GM18867 (cell line): ENCODE results near the gene PNMT.
"Not testable (repeated sequence)": the region's sequence is repeated elsewhere in the genome, so short reads cannot be mapped to it uniquely, and the experiment has no call there.

ENCODE experiments used
- ATAC-seq: cut with Tn5 transposase; IDR thresholded peaks from one replicate; pipeline ENCODE4 v1.9.1; 2021; ENCODE audit warnings: mild to moderate bottlenecking, moderate library complexity; ENCODE audit not compliant: unreplicated experiment

The PNMT gene

DNA sequence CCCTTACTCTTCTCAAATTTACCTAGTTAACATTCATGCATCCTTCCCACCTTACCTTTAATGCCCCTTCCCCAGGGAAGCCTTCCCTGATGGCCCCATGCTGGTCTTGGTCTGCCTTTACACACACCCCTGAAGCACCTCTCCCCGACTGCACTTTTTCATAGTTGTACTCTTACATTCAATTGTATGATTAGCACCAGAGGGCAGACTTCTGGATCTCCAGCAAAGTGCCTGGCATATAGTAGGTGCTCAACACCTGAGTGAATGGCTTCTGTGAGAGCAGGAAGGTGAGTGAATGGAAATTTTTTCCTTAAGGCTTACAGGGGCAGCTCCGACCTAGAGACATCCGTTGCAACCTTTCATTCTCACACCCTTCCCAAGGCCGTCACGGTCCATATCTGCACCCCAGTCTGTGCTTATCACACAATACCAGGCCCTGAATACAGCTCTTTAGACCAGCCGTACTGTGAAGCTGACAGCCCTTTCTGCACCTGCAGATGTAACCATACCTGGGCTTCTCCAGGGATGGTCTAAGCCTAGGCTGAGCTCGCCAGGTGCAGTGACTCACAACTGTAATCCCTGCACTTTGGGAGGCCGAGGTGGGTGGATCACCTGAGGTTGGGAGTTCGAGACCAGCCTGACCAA lies 15.2 kb downstream of the PNMT start:
- ATAC-seq, result no peak

DNA sequence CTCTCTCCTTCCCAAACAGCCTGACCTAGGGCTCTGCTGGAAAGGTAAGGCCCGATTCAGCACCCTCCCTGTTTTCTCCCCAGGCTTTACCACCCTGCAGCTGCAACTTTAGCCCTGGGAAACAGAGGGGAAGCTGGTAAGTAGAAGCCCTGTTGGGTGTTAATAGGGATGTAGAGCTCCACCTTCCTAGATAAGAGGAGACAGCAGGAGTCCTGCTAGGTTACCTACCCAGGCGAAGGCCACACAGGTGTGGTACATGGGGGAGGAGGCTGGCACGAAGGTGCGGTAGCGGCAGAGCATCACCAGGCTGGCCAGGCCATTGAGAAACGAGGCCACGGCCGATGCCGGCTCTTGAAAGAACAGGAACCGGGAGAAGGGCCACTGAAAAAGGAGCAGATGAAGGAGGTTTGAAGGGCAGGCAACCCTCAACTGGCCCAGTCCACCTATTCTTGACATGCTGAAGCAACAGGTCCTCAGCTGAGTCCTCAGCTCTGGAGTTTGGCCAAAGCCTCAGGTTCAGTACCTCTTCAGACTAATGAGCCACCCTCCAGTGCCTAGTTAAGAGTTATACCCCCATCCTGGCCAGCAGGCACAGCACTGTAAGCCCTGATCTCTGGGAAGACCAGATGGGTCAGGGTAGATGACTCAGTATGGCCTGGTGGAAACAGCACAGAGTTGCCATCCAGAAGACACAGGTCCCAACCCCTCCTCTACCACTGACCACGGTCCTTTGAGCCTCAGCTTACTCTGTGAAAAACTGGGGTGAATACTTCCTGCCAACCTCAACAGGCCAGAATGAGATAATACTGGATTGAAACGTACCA lies 16.3 kb downstream of the PNMT start:
- ATAC-seq, result no peak

DNA sequence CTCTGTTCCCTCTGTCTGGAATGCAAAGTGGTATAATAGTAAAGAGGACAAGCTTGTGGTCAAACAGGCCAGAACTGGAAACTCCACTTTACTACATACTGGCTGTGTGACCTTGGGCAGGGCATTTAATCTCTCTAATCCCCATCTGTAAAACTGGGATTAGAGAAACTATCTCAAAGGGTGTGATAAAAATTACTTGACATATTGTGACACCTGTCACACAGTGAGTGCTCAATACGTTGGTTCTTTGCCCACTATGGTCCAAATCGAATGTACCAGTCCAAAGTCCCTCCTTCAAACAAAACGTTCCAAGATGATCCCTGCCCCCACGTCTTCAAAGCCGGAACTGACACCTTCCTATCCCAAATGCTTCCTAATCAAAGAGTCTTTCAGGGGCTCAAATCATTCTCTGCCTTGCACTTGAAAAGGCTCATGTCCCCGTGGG lies 18.9 kb downstream of the PNMT start:
- ATAC-seq, result no peak

DNA sequence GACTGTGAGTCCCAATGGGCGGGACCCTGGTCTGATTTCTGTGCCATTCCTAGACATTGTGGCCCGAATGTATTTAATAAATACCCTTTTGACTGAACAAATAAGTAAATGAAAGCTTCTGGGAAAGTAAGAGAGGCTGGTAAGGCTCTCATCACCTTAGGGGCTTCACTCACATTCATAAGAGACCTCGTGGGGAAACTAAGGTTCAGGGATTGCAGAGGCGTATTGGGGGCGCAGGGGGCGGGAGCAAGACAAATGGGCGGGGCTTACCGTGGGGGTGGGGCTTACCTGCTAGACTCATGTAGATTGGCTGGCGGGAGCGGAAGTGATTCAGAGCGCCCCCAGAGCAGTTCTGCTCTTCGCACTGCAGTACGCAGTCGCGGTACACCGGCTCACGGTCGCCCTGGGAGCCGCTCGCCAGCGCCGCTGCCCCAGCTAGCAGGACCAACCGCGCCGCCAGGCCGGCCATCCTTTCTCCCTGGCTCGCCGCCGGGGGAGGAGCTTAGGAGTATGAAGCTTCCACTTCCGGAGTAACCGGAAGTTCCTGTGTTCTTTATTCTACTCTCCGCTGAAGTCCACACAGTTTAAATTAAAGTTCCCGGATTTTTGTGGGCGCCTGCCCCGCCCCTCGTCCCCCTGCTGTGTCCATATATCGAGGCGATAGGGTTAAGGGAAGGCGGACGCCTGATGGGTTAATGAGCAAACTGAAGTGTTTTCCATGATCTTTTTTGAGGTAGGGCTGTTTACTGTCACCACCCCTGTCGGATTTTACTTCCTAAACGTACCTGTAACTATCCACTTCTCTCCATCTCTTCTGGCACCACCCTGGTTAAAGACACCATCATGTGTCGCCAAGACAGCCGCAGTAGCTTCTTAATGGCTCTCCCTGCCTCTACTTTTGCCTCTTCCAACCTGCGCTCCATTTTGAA lies 19.6 kb downstream of the PNMT start, which contains the start of gene PGAP3:
TSS of gene PGAP3 (minus strand) at position 512 of the 929 bp plus-strand sequence. CDS start at position 469, 43 bp downstream.
- ATAC-seq, result peak; percentile 86

DNA sequence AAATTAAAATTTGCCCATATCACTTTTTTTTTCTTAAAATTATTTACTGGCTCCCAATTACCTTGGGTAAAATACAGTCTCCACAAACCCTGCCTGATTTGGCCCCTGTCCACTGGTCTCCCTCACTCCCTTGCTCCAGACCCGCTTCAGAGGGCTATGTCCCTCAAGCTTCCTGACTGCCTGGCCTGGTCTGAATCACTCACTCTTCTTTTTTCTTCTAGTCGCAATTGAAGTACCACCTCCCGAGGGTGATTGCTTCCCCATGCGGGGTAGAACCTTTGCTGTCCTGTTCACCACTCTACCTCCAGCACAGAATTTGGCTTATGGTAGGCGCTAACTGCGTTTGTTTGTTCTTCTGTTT lies 20.2 kb downstream of the PNMT start:
- no peak for ATAC-seq

DNA sequence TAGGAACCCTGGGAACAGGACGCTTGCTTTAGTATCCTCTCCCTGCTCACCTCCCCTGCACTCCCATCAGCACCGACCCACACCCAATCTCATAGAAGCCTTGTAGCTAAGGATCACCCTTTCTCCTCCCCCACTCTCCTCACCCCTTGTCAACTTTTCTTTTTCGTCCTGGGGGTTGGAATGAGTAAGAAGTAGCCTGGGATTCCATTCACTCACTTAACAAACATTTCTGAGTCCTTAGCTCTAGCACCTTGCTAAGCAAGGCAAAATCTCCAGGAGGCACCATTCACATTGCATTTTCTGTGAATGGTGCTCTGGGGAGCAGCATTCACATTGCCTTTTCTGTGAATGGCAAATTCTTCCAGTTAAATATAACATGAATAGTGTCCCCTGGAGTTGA lies 20.7 kb downstream of the PNMT start:
- no peak for ATAC-seq

DNA sequence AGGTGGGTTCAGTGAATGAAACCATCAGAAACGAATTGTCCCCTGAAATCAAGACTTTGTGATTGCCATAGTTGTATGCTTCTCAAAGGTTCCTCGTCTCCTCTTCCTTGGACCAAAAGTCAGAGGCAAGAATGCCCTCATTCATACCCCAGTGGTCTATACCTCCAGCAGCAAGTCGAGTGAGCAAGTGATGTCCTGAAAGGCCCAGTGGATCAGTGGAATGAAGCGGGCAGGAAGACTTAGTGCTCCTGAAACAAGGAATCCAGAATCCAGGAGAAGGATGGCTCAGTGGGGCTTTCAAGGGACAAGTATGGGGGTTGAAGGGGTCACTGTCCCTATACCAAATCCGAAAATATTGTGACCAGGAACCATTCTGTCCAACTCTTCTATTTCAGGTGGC lies 26.3 kb downstream of the PNMT start:
- ATAC-seq, result no peak

DNA sequence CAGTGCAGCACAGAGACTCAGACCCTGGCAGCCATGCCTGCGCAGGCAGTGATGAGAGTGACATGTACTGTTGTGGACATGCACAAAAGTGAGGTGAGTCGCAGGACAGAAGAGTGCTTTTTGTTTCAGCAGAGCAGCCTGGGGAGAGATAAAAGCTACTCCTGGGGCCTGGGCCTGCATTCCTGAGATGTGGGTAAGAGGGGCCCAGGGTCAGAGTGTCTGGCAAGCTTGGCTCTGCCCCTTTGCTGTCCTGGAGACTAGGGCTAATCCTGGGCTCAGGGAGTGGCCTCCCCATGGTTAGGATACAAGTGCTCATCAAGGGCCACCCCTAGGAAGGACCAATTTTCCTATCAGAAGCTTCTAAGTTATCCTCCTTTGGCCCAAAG lies 26.8 kb downstream of the PNMT start:
- no peak for ATAC-seq

DNA sequence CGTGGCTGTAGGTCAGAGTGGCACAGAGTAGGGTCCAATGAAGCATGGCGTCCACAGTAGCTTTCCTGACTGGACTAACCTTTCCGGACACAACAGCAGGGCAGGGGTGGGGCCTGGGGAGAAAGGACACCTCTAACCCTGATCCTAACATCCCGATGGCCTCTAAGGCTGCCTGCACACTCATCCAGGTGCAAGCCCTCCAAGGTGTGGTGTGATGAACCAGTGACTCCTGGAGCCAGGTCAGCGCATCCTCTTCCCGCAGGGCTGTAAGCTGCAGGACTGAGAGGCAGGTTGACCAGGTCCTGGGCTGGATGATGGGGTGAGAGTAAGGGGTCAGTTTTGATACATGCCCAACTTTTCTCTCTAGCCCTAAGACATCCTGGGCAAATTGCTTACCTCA lies 28.5 kb downstream of the PNMT start:
- ATAC-seq, result no peak

DNA sequence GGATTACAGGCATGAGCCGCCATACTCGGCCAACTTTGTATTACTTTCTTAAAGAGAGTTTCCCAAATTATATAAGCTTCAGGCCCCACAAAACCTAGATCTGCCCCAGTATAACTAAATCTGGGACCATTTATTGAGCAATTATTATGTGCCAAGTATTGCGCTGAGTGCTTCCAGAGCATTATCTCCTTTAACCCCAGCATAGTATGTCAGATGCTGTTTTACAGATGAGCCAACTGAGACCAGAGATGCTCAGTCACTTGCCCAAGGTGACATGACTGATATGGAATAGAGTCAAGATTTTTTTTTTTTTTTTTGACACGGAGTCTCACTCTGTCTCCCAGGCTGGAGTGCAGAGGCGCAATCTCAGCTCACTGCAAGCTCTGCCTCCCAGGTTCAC lies 29.7 kb downstream of the PNMT start:
- ATAC-seq, result no peak

DNA sequence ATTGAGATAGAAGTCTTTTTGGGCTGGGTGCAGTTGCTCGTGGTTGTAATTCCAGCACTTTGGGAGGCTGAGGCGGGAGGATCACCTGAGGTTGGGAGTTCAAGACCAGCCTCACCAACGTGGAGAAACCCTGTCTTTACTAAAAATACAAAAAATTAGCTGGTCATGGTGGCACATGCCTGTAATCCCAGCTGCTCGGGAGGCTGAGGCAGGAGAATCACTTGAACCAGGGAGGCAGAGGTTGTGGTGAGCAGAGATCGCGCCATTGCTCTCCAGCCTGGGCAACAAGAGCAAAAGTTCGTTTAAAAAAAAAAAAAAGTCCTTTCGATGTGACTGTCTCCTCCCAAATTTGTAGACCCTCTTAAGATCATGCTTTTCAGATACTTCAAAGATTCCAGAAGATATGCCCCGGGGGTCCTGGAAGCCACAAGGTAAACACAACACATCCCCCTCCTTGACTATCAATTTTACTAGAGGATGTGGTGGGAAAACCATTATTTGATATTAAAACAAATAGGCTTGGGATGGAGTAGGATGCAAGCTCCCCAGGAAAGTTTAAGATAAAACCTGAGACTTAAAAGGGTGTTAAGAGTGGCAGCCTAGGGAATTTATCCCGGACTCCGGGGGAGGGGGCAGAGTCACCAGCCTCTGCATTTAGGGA lies 31.0 kb downstream of the PNMT start:
- ATAC-seq, result not testable (repeated sequence)

DNA sequence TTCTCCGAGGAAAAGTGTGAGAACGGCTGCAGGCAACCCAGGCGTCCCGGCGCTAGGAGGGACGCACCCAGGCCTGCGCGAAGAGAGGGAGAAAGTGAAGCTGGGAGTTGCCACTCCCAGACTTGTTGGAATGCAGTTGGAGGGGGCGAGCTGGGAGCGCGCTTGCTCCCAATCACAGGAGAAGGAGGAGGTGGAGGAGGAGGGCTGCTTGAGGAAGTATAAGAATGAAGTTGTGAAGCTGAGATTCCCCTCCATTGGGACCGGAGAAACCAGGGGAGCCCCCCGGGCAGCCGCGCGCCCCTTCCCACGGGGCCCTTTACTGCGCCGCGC lies 31.5 kb downstream of the PNMT start, which contains the start of gene ERBB2:
TSS of gene ERBB2 (plus strand) at position 247 of the 330 bp plus-strand sequence. CDS start 175 bp downstream, outside the sequence.
- no peak for ATAC-seq

DNA sequence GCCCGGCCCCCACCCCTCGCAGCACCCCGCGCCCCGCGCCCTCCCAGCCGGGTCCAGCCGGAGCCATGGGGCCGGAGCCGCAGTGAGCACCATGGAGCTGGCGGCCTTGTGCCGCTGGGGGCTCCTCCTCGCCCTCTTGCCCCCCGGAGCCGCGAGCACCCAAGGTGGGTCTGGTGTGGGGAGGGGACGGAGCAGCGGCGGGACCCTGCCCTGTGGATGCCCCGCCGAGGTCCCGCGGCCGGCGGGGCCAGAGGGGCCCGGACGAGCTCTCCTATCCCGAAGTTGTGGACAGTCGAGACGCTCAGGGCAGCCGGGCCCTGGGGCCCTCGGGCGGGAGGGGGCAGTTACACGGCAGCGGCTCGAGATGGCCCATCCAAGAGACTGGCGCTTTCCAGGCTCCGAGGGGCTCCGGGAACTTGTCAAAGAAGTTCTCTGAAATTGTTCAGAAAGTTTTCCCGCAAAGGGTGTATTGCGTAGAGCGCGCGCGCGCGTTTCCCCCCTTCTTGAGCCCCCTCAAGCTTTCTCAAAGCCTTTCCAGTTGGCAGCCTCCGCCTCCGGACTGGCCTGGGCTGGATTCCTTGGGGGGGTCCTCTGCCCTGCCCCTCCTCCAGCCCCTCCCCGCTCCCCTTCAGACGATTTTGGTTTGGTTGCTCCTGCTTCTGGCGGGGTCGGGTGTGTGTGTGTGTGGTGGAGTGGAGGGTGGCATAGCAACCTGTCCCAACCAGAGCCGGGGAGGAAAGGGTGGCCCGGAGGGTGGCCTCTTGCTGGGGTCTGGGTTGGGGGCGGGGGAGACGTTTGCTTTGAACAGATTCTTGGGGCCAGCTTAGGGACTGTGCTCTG lies 32.1 kb downstream of the PNMT start:
- no peak for ATAC-seq

DNA sequence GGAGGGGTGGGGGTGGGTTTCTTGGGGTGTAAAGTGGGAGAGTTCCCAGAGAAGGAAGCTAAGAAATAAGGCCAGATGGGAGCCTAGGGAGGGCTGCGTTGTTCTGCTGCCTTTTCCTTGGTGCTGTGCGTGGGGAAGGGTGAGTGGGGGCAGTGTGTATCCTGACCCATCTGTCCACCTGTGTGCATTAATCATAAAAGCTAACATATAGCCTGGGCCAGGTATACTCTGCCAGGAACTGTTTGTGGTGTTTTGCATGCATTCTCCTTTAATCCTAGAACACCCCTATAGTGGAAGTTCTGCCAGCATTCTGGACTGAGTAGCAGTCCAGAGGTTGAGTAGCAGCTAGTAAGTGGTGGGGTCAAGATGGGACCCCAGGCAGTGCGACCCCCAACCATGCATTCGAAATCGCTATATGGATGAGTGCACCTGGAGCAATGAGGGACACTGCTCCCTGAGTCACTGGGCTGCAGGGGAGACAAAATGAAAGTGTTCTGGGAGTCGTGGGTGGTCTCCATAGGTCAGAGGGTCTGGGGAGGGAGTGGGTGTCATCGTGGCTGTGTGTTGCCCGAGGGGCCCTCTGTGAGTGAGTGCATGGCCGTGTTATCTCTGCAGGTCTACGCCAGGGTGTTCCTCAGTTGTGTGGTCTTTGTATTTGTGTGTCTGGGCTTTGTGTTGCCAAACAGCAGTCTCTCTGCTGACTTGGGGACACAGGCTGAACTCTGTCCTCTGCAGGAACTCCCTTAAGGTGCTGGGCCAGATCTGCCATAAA lies 32.9 kb downstream of the PNMT start:
- no peak for ATAC-seq

DNA sequence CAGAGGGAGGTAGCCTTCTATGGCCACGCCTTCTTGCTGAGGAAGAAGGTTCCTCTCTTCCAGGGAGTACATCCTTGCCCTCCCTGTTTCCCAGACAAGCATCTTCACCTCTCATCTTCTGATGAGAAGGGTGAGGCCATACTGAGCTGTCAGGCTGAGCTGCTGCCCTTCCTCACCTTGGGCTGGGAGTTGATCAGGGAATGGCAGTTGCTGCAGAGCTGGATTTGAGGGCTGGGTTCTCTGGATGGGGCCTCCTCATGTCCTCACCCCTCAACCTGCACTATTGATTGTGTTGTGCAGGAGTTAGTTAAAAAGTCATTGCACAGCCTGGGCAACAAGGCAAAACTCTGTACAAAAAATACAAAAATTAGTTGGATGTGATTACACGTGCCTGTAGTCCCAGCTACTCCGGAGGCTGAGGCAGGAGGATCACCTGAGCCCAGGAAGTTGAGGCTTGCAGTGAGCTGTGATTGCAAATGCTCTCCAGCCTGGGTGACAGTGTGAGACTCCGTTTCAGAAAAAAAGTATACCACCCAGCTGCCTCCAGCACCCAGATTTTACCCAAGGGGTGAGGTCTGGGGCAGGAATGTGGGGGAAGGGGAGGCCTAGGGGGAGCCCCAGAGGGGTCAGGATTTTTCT lies 33.6 kb downstream of the PNMT start:
- ATAC-seq, result no peak

DNA sequence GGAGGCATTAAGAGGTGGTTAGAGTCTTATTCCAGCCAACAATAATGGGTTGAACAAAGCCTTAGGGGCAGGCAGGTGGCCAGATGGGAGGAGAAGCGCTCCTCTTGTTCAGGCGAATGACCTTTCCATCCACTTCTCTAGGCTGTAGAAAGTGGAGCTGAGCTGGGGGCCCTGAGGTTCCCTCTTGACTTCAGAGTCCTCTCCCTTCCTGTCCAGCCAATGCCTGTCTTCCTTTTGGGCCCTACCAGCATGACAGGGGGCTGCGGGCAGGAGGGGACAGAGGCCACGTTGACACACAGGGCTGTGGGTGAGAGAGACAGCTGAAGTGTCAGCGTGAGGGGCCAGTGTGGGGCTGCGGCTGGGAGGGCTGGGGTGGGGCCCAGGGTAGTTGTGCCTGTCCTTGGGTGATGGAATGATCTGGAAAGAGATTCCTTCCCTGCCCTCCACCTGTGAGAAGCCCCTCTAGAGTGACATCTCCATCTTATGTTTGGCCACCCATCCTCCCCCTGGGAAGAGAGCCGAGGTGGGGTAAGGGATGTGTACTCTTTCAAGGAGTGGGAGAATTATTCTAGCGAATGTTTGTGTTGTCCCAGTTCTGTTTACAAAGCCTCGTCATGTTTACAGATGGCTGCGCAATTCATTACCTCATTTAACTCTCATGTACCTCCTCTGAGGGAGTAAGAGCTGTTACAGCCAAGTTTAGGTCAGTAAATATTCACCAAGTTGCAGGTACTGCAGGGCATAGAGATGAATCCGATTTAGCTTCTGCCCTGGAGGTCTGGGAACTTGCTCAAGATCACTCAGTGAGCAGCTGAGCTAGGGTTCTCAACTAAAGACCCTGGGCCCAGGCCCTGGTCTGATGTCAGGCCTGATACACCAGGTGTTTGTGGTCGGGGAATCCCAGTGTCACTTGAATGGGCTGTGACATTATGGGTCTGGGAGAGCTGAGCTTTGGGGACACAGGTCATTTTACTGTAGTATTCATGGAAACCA lies 34.9 kb downstream of the PNMT start:
- ATAC-seq, result no peak

DNA sequence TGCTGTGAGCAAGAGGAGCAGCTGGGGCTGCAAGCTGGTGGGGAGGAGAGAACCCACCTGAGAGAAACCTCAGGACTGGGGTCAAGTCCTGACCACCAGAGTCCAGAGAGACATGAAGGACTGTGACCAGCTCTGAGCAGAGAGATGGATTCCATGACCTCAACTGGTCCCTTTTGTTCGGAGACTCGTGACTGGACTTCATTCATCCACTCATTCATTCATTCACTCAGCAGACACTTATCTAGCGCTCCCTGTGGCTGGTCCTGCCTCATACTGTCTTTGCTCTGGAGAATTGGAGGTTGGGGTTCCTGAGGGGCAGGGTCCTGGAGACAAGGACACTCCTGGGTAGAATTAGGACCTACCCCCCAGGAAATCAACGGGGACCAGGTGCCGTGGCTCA lies 35.7 kb downstream of the PNMT start:
- ATAC-seq, result no peak
